ENCODE results near the gene MRPL23.

Gene MRPL23

DNA sequence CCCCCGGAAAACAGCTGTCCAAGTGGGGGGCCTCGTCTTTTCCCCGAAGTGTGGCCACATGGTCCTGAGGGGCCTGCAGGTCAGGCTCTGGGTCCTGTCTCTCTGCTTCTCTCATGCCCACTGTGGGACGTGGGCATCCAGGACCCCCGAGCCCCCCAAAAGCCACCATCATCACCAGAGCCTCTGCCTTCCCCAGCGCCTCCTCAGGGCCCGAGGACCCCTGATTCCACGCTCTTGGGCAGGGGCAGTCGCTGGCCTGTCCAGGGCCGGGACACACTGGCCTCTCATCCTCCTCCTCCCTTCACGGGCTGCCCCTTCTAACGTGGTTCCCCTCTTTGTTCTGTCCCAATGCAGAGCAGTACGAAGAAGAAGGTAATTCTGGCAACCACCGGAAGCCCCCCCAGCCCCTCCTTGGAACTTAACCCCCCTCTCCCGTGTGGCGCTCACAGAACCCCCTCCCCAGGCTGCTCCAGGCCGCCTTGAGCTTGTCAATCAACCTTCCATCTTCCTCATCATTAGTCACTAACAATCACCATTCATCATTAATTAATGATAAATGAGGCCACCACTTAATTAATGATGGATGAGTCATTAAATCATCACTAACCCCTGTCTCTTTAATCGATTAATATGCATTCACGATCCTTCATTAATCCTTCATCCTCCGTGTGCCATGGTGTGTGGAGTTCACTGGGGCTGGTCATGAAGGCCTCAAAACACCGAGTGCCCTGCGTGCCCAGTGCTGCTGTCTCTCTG, 23.8 kb upstream of the MRPL23 start:
- Histone ChIP-seq H3K9ac (ENCODE audit: low read length) (no peak overlapping the region), H2BK120ac (ENCODE audit: low read depth, low read length) (no peak overlapping the region), H2BK15ac (ENCODE audit: low read depth, poor library complexity, severe bottlenecking) (no peak overlapping the region), H3K23ac (ENCODE audit: low read length in 2 of 2) (no peak overlapping the region), H3K4me2 (ENCODE audit: low read length, poor library complexity, severe bottlenecking) (no peak overlapping the region), H2AK5ac (ENCODE audit: low read length, severe bottlenecking) (no peak overlapping the region), H3K27ac (ENCODE audit: low read length, poor library complexity, severe bottlenecking) (no peak overlapping the region), H4K91ac (ENCODE audit: low read length) (no peak overlapping the region), H3K14ac (ENCODE audit: low read length in 2 of 2) (no peak overlapping the region), H3K4ac (ENCODE audit: low read depth in 1 of 2, low read length in 2 of 2) (no peak overlapping the region), H3K79me1 (replicated peaks; ENCODE audit: low read length, poor library complexity, severe bottlenecking) (no peaks in the 10 kb centered on the region), H3K36me3 (ENCODE audit: control insufficient read depth in 1 of 2, insufficient read depth in 2 of 2, low read depth in 1 of 2, low read length in 2 of 2) (no peaks in the 10 kb centered on the region), H2AFZ (ENCODE audit: low read depth, low read length) (no peak overlapping the region), H3K18ac (ENCODE audit: low read depth in 1 of 2, low read length in 2 of 2) (no peak overlapping the region), H3K4me1 (ENCODE audit: control insufficient read depth, insufficient read depth, low read depth, low read length) (peaks cover 18% of the 10 kb centered on the region), H3K27me3 (ENCODE audit: control insufficient read depth in 1 of 2, insufficient read depth in 1 of 2, low read length in 2 of 2) (peaks cover 9 to 44% of the 10 kb centered on the region in 2 experiments), H3K9me3 (ENCODE audit: control insufficient read depth, low read length) (no peaks in the 10 kb centered on the region), H2BK12ac (ENCODE audit: low read length in 2 of 2) (no peak overlapping the region), H3K4me3 (ENCODE audit: insufficient read depth in 1 of 2, low read depth in 1 of 2, low read length in 2 of 2) (no peak overlapping the region), H4K8ac (ENCODE audit: low read length) (no peak overlapping the region), H2BK5ac (ENCODE audit: low read depth, low read length, poor library complexity, severe bottlenecking) (no peak overlapping the region)
- no peak for DNase-seq
- WGBS: 87% methylated on average over 19 of the region's 22 CpGs

DNA sequence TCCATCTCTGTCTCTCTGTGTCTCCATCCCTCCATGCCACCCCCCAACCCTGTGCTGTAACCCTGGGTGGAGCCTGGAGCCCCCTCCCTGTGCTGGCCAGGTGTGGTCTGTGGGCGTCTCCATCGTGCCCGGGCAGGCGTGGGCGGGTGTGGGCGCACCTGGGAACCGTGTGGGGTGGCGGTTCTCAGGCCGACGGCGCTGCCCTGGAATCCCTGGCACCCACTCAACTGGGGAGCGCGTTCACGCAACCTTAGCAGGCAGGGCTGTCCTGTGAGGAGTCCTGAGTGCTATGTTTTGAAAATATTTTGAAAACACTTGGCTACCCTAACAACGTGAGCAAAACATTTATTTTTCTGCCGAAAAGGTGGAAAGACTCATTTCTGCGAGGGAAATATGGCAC, 23.0 kb upstream of the MRPL23 start:
- no peak overlapping the region for H2BK15ac ChIP-seq (ENCODE audit: low read depth, poor library complexity, severe bottlenecking)
- no peaks in the 10 kb centered on the region for H3K79me1 ChIP-seq (replicated peaks; ENCODE audit: low read length, poor library complexity, severe bottlenecking)
- H3K18ac ChIP-seq (ENCODE audit: low read depth in 1 of 2, low read length in 2 of 2): no peak overlapping the region
- H3K23ac ChIP-seq (ENCODE audit: low read length in 2 of 2): no peak overlapping the region
- 93% methylated on average over 17 of the region's 17 CpGs for WGBS
- H3K4me3 ChIP-seq (ENCODE audit: insufficient read depth in 1 of 2, low read depth in 1 of 2, low read length in 2 of 2): no peak overlapping the region
- H3K9me3 ChIP-seq (ENCODE audit: control insufficient read depth, low read length): no peaks in the 10 kb centered on the region
- H3K36me3 ChIP-seq (ENCODE audit: control insufficient read depth in 1 of 2, insufficient read depth in 2 of 2, low read depth in 1 of 2, low read length in 2 of 2): no peaks in the 10 kb centered on the region
- no peak overlapping the region for H2AFZ ChIP-seq (ENCODE audit: low read depth, low read length)
- DNase-seq: no peak
- H2BK5ac ChIP-seq (ENCODE audit: low read depth, low read length, poor library complexity, severe bottlenecking): no peak overlapping the region
- peaks cover 21% of the 10 kb centered on the region for H3K4me1 ChIP-seq (ENCODE audit: control insufficient read depth, insufficient read depth, low read depth, low read length)
- peaks cover 9 to 38% of the 10 kb centered on the region in 2 experiments for H3K27me3 ChIP-seq (ENCODE audit: control insufficient read depth in 1 of 2, insufficient read depth in 1 of 2, low read length in 2 of 2)
- no peak overlapping the region for H4K8ac ChIP-seq (ENCODE audit: low read length)
- H3K27ac ChIP-seq (ENCODE audit: low read length, poor library complexity, severe bottlenecking): no peak overlapping the region
- no peak overlapping the region for H2BK120ac ChIP-seq (ENCODE audit: low read depth, low read length)
- no peak overlapping the region for H3K9ac ChIP-seq (ENCODE audit: low read length)
- no peak overlapping the region for H3K14ac ChIP-seq (ENCODE audit: low read length in 2 of 2)
- no peak overlapping the region for H3K4ac ChIP-seq (ENCODE audit: low read depth in 1 of 2, low read length in 2 of 2)
- no peak overlapping the region for H4K91ac ChIP-seq (ENCODE audit: low read length)
- no peak overlapping the region for H2AK5ac ChIP-seq (ENCODE audit: low read length, severe bottlenecking)
- no peak overlapping the region for H2BK12ac ChIP-seq (ENCODE audit: low read length in 2 of 2)
- no peak overlapping the region for H3K4me2 ChIP-seq (ENCODE audit: low read length, poor library complexity, severe bottlenecking)

DNA sequence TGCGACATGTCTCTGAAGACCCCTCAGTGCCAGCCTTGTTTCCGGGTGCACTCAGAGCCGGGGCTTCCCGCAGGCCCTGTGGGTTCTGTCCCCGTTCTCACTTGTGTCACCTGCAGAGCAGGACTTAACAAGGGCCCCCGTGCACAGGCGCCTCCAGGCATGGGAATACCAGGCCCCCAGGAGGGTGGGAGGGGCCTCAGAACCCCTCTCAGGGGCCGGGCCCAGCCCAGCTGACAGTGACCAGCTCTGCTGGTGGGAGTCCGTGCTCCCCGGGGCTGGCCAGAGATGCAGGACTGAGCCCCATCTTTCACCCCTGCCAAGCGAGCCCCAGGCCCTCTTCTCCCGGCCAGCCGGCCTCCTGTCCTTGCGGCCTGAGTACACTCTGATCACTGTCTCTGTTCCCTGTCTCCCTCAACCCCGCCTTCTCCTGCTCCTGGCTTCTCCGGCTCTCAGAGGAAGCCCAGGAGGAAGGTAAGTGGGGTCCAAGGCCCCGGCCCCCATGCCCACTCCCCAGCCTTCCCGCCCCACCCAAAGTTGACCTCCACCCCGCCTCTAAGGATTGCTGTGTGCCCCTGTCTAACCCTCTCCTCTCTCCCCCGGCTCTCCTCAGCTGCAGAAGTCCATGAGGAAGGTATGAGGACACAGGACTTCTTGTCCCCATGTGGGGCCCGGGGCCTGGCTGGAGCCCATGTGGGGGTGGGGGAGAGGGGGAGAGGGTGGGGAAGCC, 22.3 kb upstream of the MRPL23 start:
- Histone ChIP-seq H2BK120ac (ENCODE audit: low read depth, low read length) (no peak overlapping the region), H2BK5ac (ENCODE audit: low read depth, low read length, poor library complexity, severe bottlenecking) (no peak overlapping the region), H3K4me3 (ENCODE audit: insufficient read depth in 1 of 2, low read depth in 1 of 2, low read length in 2 of 2) (no peak overlapping the region), H3K14ac (ENCODE audit: low read length in 2 of 2) (no peak overlapping the region), H3K18ac (ENCODE audit: low read depth in 1 of 2, low read length in 2 of 2) (no peak overlapping the region), H3K4me1 (ENCODE audit: control insufficient read depth, insufficient read depth, low read depth, low read length) (peaks cover 21% of the 10 kb centered on the region), H2AK5ac (ENCODE audit: low read length, severe bottlenecking) (no peak overlapping the region), H3K36me3 (ENCODE audit: control insufficient read depth in 1 of 2, insufficient read depth in 2 of 2, low read depth in 1 of 2, low read length in 2 of 2) (no peaks in the 10 kb centered on the region), H3K27ac (ENCODE audit: low read length, poor library complexity, severe bottlenecking) (no peak overlapping the region), H3K9me3 (ENCODE audit: control insufficient read depth, low read length) (no peaks in the 10 kb centered on the region), H3K79me1 (replicated peaks; ENCODE audit: low read length, poor library complexity, severe bottlenecking) (no peaks in the 10 kb centered on the region), H4K8ac (ENCODE audit: low read length) (no peak overlapping the region), H3K4me2 (ENCODE audit: low read length, poor library complexity, severe bottlenecking) (no peak overlapping the region), H2AFZ (ENCODE audit: low read depth, low read length) (no peak overlapping the region), H3K23ac (ENCODE audit: low read length in 2 of 2) (no peak overlapping the region), H3K9ac (ENCODE audit: low read length) (no peak overlapping the region), H4K91ac (ENCODE audit: low read length) (no peak overlapping the region), H3K27me3 (ENCODE audit: control insufficient read depth in 1 of 2, insufficient read depth in 1 of 2, low read length in 2 of 2) (peaks cover 10 to 32% of the 10 kb centered on the region in 2 experiments), H3K4ac (ENCODE audit: low read depth in 1 of 2, low read length in 2 of 2) (no peak overlapping the region), H2BK12ac (ENCODE audit: low read length in 2 of 2) (no peak overlapping the region), H2BK15ac (ENCODE audit: low read depth, poor library complexity, severe bottlenecking) (no peak overlapping the region)
- no peak for DNase-seq
- 79% methylated on average over 21 of the region's 21 CpGs for WGBS

DNA sequence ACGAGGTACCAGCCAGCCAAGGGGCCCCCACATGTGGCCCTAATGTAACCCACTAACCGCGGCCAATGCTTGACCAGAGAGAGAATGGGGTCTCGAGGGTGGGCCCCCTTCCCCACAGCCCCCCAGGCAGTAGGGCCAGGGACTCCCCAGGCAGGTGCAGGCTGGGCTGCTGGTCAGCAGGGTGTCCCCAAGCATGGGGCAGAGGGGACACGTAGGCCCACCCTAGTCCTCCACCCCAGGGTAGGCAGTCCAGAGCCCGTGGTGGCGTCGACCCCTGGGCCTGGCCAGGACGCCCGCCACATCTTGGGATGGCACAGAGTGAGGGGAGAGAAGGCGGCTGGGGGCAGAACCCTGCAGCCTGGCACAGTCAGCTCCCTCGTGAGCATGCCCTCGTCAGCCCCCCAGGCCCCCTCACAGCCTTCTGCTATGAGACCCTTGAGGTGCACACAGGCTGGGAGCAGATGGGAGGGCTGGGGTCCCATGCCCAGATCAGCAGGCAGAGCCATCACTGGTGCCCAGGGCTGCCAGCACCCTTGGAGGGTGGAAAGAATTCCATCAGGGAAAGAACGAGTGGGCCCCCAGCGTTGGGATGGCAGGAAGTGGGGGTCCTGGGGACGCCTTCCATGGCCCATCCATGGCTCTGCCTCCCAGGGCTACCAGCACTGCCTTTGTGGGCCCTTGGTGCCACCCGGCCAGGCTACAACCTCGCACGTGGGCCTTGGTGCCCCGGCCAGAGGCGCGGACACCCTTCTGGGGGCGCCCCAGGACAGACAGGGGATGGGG, 21.6 kb upstream of the MRPL23 start:
- 94% methylated on average over 22 of the region's 23 CpGs for WGBS
- no peak overlapping the region for H2BK5ac ChIP-seq (ENCODE audit: low read depth, low read length, poor library complexity, severe bottlenecking)

More for the DNA sequence above, 21.6 kb upstream of the MRPL23 start:
- no peak overlapping the region for H2BK15ac ChIP-seq (ENCODE audit: low read depth, poor library complexity, severe bottlenecking)
- no peak overlapping the region for H3K18ac ChIP-seq (ENCODE audit: low read depth in 1 of 2, low read length in 2 of 2)
- H2BK12ac ChIP-seq (ENCODE audit: low read length in 2 of 2): no peak overlapping the region
- no peak overlapping the region for H3K4me2 ChIP-seq (ENCODE audit: low read length, poor library complexity, severe bottlenecking)
- no peak overlapping the region for H3K14ac ChIP-seq (ENCODE audit: low read length in 2 of 2)
- H3K4ac ChIP-seq (ENCODE audit: low read depth in 1 of 2, low read length in 2 of 2): no peak overlapping the region
- no peaks in the 10 kb centered on the region for H3K36me3 ChIP-seq (ENCODE audit: control insufficient read depth in 1 of 2, insufficient read depth in 2 of 2, low read depth in 1 of 2, low read length in 2 of 2)
- H3K4me1 ChIP-seq (ENCODE audit: control insufficient read depth, insufficient read depth, low read depth, low read length): peaks cover 21% of the 10 kb centered on the region
- peaks cover 18 to 29% of the 10 kb centered on the region in 2 experiments for H3K27me3 ChIP-seq (ENCODE audit: control insufficient read depth in 1 of 2, insufficient read depth in 1 of 2, low read length in 2 of 2)
- H3K79me1 ChIP-seq (replicated peaks; ENCODE audit: low read length, poor library complexity, severe bottlenecking): no peaks in the 10 kb centered on the region
- no peak overlapping the region for H3K27ac ChIP-seq (ENCODE audit: low read length, poor library complexity, severe bottlenecking)
- H4K8ac ChIP-seq (ENCODE audit: low read length): no peak overlapping the region
- no peak overlapping the region for H2BK120ac ChIP-seq (ENCODE audit: low read depth, low read length)
- no peak overlapping the region for H3K9ac ChIP-seq (ENCODE audit: low read length)
- H3K9me3 ChIP-seq (ENCODE audit: control insufficient read depth, low read length): no peaks in the 10 kb centered on the region
- no peak overlapping the region for H3K23ac ChIP-seq (ENCODE audit: low read length in 2 of 2)
- H4K91ac ChIP-seq (ENCODE audit: low read length): no peak overlapping the region
- no peak overlapping the region for H3K4me3 ChIP-seq (ENCODE audit: insufficient read depth in 1 of 2, low read depth in 1 of 2, low read length in 2 of 2)
- H2AFZ ChIP-seq (ENCODE audit: low read depth, low read length): no peak overlapping the region
- H2AK5ac ChIP-seq (ENCODE audit: low read length, severe bottlenecking): no peak overlapping the region
- no peak for DNase-seq
